ENCODE data around the gene SNRNP25.
A peak's percentile ranks its signal among the peaks of the same experiment; 100 is the strongest.

Gene SNRNP25

DNA sequence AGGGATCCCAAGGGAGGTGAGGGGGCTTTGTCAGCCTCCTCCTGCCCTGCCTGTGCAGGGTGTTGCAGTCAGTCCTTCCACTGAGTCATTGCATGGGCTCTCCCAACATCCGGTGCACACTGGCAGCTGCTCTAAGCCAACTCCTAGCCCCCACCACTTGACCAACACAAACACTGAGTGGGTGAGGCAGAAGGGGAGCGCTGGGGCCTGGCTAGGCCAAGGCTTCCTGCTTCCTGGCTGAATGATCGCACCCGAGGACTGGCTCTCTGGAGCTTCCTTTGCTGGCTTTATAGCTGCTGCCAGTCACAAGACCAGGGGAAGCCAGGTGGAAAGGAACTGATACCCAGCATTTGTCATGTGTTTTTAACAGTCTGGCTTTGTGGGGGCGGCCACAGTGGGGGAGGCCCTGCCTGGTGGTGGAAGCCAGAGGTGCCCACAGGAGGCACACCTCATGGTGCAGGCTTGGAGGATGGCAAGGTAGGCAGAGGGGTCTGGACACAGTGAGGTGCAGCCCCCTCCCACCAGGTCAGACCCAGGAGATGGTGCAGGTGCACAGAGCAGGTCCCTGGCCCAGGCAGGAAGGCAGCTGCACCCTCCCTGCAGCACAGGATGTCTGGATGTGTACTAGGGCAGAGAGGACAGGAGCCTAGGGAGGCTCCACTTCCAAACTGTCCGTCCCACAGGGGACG is 31.2 kb downstream of the SNRNP25 start:
- Histone ChIP-seq H3K4me3 (ENCODE audit: insufficient read depth, low read length, poor library complexity, severe bottlenecking) (no peak overlapping the region), H3K36me3 (ENCODE audit: low read length) (no peaks in the 10 kb centered on the region), H3F3A (ENCODE audit: insufficient read depth) (no peaks in the 10 kb centered on the region), H4K20me1 (ENCODE audit: low read depth, low read length) (no peaks in the 10 kb centered on the region), H3K79me2 (ENCODE audit: insufficient read depth, low read length) (no peaks in the 10 kb centered on the region), H3K27me3 (ENCODE audit: low read length) (no peaks in the 10 kb centered on the region), H3K9me2 (replicated peaks; ENCODE audit: insufficient read depth, low read length) (no peaks in the 10 kb centered on the region), H3K27ac (ENCODE audit: low read depth, low read length) (peak overlapping the region; percentile 50), H3K4me2 (ENCODE audit: low read depth, low read length, poor library complexity, severe bottlenecking) (no peak overlapping the region), H3K9me3 (ENCODE audit: insufficient read depth, low read length) (no peaks in the 10 kb centered on the region), H2AFZ (ENCODE audit: low read depth, low read length, severe bottlenecking) (no peak overlapping the region), H3K9ac (ENCODE audit: low read length) (no peak overlapping the region)
- no peak for TF ChIP-seq CTCF (IDR thresholded peaks at IDR 0.05; ENCODE audit: insufficient read depth, low read length, poor library complexity, severe bottlenecking)
- TF ChIP-seq EZH2phosphoT487 (conservative IDR thresholded peaks at IDR 0.05; ENCODE audit: low read length) = no peak

GRCh38 chr16:85407-85782 is 31.8 kb downstream of the SNRNP25 start:
- Histone ChIP-seq H4K20me1 (ENCODE audit: low read depth, low read length) (no peaks in the 10 kb centered on the region), H3K9me3 (ENCODE audit: insufficient read depth, low read length) (no peaks in the 10 kb centered on the region), H3F3A (ENCODE audit: insufficient read depth) (no peaks in the 10 kb centered on the region), H3K36me3 (ENCODE audit: low read length) (no peaks in the 10 kb centered on the region), H3K27me3 (ENCODE audit: low read length) (no peaks in the 10 kb centered on the region), H3K27ac (ENCODE audit: low read depth, low read length) (no peak overlapping the region), H3K9me2 (replicated peaks; ENCODE audit: insufficient read depth, low read length) (no peaks in the 10 kb centered on the region), H3K9ac (ENCODE audit: low read length) (no peak overlapping the region), H3K4me3 (ENCODE audit: insufficient read depth, low read length, poor library complexity, severe bottlenecking) (no peak overlapping the region), H3K4me2 (ENCODE audit: low read depth, low read length, poor library complexity, severe bottlenecking) (no peak overlapping the region), H2AFZ (ENCODE audit: low read depth, low read length, severe bottlenecking) (no peak overlapping the region), H3K79me2 (ENCODE audit: insufficient read depth, low read length) (no peaks in the 10 kb centered on the region)
- TF ChIP-seq CTCF (IDR thresholded peaks at IDR 0.05; ENCODE audit: insufficient read depth, low read length, poor library complexity, severe bottlenecking) = no peak
- no peak for TF ChIP-seq EZH2phosphoT487 (conservative IDR thresholded peaks at IDR 0.05; ENCODE audit: low read length)

- H3K4me3 ChIP-seq (ENCODE audit: insufficient read depth, low read length, poor library complexity, severe bottlenecking) = no peak overlapping the region
- TF ChIP-seq CTCF (IDR thresholded peaks at IDR 0.05; ENCODE audit: insufficient read depth, low read length, poor library complexity, severe bottlenecking) (no peak), EZH2phosphoT487 (conservative IDR thresholded peaks at IDR 0.05; ENCODE audit: low read length) (no peak)
- no peak overlapping the region for H3K27ac ChIP-seq (ENCODE audit: low read depth, low read length)
- H3K9me3 ChIP-seq (ENCODE audit: insufficient read depth, low read length) = no peaks in the 10 kb centered on the region
- H3K4me2 ChIP-seq (ENCODE audit: low read depth, low read length, poor library complexity, severe bottlenecking) = no peak overlapping the region
- no peaks in the 10 kb centered on the region for H3F3A ChIP-seq (ENCODE audit: insufficient read depth)
- H3K27me3 ChIP-seq (ENCODE audit: low read length) = no peaks in the 10 kb centered on the region
- H3K79me2 ChIP-seq (ENCODE audit: insufficient read depth, low read length) = no peaks in the 10 kb centered on the region
- H2AFZ ChIP-seq (ENCODE audit: low read depth, low read length, severe bottlenecking) = no peak overlapping the region
- H3K9me2 ChIP-seq (replicated peaks; ENCODE audit: insufficient read depth, low read length) = no peaks in the 10 kb centered on the region
- H4K20me1 ChIP-seq (ENCODE audit: low read depth, low read length) = no peaks in the 10 kb centered on the region
- no peak overlapping the region for H3K9ac ChIP-seq (ENCODE audit: low read length)
- no peaks in the 10 kb centered on the region for H3K36me3 ChIP-seq (ENCODE audit: low read length)
Observed at GRCh38 chr16:85865-86264, 32.2 kb downstream of the SNRNP25 start.

Data from SU-DHL-6 (cell line).